ENCODE results near the gene PDGFC.
"Not testable (repeated sequence)": the region's sequence is repeated elsewhere in the genome, so short reads cannot be mapped to it uniquely, and the experiment has no call there.

The PDGFC gene

GRCh38 chr4:156896527-156896926 lies 75.1 kb downstream of the PDGFC start:
- DNase-seq = no peak

DNA sequence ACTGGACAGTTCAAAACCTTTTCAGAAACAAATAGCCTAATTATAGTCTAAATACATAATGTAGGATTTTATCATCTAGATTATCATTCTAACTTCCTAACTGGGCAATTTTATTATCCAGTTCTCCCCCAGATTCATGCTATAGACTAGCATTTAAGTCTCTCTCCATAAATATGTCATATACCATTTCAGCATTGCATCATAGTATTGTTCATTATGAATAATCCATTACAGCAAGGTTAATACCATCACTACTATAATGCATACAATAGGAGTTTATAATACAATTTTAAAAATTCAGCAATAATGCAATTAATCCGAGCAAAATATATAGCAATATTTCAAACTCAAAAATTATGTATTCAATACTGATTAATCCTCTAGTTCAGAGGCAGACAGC lies 77.4 kb downstream of the PDGFC start:
- no peak for DNase-seq

- DNase-seq = no peak
Observed at GRCh38 chr4:156892805-156893204, 78.8 kb downstream of the PDGFC start.

- no peak for DNase-seq
Observed at GRCh38 chr4:156889616-156890594, 81.7 kb downstream of the PDGFC start.

DNA sequence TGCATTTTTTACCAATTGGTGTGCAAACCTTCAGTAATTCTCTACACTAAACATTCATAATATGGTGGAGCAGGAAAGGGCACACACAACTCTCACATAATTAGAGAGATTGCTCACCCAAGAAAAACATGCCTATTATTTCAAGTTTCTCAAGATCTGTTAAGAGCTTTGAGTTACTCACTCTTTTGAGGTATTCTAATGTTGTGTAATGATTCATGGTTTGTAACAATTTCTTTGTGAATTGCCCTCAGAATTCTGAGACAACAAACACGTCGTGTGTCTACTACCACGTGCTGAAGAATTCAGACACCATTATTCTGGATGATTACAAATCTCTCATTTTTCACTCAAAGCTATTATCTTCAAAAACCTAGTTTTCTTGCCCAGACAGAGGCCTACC lies 82.8 kb downstream of the PDGFC start:
- no peak for DNase-seq

DNA sequence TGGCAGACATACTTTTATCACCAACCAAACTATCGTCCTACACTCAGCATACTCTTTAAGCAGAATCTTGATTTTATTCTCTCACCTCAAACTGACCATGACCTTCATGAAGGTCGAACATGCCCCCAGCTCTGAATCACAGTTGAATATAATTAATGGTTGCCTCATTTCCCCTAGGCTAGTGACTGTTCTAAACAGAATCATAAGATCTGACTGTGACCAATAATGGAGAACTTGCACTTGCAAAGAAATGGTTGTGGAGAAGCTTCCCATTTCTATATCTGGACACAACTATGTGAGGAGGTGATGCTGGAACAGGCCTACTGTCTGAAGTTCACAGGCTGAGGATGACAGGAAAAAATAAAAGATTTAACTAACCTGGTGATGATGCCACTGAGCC lies 85.1 kb downstream of the PDGFC start:
- DNase-seq = no peak

- no peak for DNase-seq
Observed at GRCh38 chr4:156885374-156885773, 86.2 kb downstream of the PDGFC start.

GRCh38 chr4:156884183-156884582 lies 87.4 kb downstream of the PDGFC start:
- DNase-seq = no peak

GRCh38 chr4:156875704-156876103 lies 95.9 kb downstream of the PDGFC start:
- DNase-seq = no peak

GRCh38 chr4:156875055-156875454 lies 96.5 kb downstream of the PDGFC start:
- DNase-seq = no peak

DNA sequence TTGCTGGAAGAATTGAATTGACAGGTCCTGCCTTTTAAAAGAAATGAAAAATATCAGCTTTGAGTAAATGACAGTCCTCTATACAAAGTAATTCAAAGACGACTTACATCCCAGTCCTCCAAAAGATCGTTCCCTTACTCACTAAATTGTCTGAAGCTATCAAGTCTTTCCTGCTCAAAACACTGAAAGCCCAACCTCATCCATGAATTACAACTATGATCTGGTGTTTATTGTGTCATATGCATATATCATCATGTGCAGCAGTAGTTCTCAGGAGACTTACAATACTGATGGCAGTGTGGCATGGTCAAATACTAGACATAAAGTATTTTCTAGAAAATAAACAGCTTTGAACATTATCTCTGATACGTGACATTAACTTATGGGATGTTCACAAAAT lies 97.8 kb downstream of the PDGFC start:
- peak; percentile 18 for DNase-seq

DNA sequence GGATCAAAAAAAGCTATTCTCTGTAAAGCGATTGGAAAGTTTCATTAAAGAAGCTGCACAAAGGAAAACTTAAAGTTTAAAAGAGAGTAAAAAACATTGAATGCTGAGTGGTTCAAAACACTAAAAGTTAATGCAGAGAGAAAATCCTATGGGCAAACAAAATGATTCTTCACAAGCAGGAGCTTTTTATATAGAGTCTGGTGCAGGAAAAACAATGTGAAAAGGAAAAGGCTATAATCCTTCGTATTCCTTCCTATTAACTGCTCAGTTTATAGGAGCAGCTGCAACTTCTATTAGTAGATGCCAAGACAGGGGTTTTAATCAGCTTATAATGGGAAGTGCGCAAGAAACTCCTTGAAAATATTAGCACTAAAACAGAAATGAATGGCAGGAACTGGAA lies 100.7 kb downstream of the PDGFC start:
- no peak for DNase-seq

DNA sequence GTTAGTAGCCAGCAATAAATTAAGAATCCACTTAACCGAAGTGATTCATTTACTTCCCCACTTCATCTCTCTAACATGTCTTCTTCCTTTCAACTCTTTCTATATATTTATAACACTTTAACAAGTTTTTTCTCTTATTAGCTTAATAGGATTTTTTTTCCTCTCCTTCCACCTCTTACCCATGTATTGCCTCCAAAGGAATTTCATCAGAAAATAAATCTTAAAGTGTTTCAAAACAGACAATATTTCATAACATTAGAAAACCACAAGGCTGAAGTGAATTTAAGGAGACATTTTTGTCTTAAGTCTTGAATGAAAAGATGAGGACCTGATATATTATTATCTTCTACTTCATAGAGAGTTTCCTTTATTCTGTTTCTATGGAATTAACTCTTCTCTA lies 101.5 kb downstream of the PDGFC start:
- no peak for DNase-seq

DNA sequence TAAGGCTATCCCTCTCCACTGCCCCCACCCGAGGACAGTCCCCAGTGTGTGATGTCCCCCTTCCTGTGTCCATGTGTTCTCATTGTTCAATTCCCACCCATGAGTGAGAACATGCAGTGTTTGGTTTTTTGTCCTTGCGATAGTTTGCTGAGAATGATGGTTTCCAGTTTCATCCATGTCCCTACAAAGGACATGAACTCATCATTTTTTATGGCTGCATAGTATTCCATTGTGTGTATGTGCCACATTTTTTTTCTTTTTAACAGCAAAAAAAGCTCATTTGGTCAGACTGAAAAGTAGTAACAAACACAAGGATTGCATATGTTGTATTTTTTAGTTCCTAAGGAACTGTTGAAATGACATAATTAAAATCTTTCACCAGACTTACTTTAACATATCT lies 105.5 kb downstream of the PDGFC start:
- DNase-seq = not testable (repeated sequence)

DNA sequence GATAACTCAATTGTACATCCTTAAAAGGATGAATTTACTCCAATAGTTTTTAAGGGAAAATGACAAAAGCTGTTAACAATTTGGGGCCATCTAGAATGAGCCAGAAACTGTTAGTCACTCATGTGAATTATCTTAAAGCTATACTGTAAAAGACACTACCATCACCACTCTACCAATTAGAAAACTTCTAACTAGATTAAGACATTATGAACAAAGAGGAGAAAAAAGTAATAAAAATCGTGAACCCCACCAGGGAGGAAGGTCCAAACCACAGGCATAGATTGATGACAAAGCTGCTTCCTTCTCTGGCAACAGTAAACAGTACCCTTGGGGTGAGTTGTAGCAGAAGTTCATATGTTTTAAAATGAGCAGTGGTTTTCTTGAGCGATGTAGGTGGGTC lies 106.1 kb downstream of the PDGFC start:
- DNase-seq = no peak

GRCh38 chr4:156858071-156858470 lies 113.5 kb downstream of the PDGFC start:
- DNase-seq = no peak

DNA sequence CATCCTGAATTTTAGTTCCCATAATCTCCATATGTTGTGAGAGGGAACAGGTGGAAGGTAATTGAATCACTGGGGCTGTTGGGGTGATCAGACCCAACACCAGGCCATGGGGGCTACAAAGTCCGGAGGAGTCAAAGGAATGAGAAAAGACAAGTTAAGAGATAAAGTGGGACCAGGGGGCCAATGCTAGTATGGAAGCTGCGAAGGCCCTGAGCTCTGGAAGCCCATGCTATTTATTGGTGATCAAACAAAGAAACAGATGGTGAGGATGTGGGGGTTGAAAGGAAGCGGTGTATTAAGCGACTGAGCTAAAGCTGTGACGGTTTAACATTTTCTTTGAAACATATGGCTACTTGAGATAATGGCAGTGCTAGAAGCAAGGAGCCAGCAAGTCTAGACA lies 132.8 kb downstream of the PDGFC start:
- DNase-seq = no peak

- DNase-seq = no peak
Observed at GRCh38 chr4:156837625-156838345, 133.8 kb downstream of the PDGFC start.

DNA sequence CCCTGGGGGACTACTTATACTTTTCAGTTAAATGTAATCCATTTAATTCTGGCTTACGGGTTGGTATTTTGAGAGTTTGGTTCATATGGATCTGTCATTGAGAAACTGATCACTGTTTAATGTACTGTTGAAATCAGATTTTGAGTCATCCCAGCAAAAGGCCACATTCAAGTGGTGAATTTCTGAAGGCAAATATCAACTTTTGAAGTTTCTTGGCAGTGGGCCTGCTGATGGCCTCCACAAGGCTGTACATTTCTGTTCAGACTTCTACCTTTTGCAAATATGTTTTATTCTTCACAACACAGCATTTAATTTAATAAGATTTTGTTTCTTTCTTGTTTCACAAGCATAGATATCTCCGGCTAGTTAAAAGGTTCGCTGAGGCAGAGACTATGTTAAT lies 138.7 kb downstream of the PDGFC start:
- no peak for DNase-seq

- no peak for DNase-seq
Observed at GRCh38 chr4:156830351-156830750, 141.2 kb downstream of the PDGFC start.

GRCh38 chr4:156829201-156829873 lies 142.3 kb downstream of the PDGFC start:
- no peak for DNase-seq

GRCh38 chr4:156827519-156827918 lies 144.1 kb downstream of the PDGFC start:
- no peak for DNase-seq

DNA sequence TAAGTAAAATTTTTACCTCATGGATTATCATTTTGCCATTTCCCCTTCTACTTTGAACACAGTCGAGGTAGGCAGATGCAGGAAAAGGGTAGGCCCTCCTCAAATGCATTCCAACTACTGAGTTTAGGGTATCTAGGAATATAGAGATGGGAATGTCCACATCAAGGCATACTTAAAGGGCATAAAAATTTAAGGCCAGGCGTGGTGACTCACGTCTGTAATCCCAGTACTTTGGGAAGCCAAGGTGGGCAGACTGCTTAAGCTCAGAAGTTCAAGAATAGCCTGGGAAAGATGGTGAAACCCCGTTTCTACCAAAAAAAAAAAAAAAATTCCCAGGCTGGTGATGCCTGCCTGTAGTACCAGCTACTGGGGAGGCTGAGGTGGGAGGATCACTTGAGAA lies 146.5 kb downstream of the PDGFC start:
- DNase-seq = no peak

Data from retina (tissue), 1 donor.